K562 (cell line): ENCODE results near the gene UBE2V1. TPM values are rescaled to one million over a fixed set of nuclear protein-coding genes. Genes with fewer than 3 reads are reported as not detected.
A peak's percentile ranks its signal among the peaks of the same experiment; 100 is the strongest.

ENCODE experiments used
- ATAC-seq: fragments of 200-7000 bp; cut with Tn5 transposase; 3 replicates; pipeline ENCODE4 v1.9.1; 2020; ENCODE audit warnings: moderate library complexity
- BruUV-seq: library from RNA; stranded (reverse); fragments of 400-500 nt; replicated peaks from 2 replicates; lab custom pipeline; 2021; lab: Mats Ljungman, UMichigan
- CTCF ChIA-PET: fragments of 300-600 bp; formaldehyde crosslinking; extraction: SDS; loops from one replicate; lab custom pipeline; 2021; ENCODE audit warnings: low intra/inter-chr PET ratio; lab: Yijun Ruan, JAX
- POLR2A ChIA-PET: fragments of 300-600, 350-650 bp; sonication (Branson Sonifier 250); formaldehyde crosslinking; extraction: SDS; loops from one replicate; lab custom pipeline; 2021; ENCODE audit warnings: antibody characterized with exemption, inconsistent platforms; lab: Yijun Ruan, JAX
- DNase-seq, 4 experiments: peaks; one replicate each; pipeline versions ENCODE4 v3.0.0 to v3.0.0-alpha.2; 2011 to 2018; ENCODE audit warnings: low spot score in 3 of 4, mixed read lengths in 3 of 4; ENCODE audit errors: extremely low read depth in 1 of 4
- FAIRE-seq: peaks from 2 replicates; lab custom pipeline; 2011; peaks lifted over from hg19 to GRCh38; lab: Jason Lieb, UNC
- H2AFZ ChIP-seq: 2 replicates; pipeline ENCODE4 v1.6.0; 2011; ENCODE audit warnings: low read depth, low read length, control low read depth, inconsistent platforms
- H3K27ac ChIP-seq: fragments of 200-600 bp; 3 replicates; pipeline ENCODE4 v1.8.0; 2011; ENCODE audit warnings: low read depth, mild to moderate bottlenecking, control low read depth, inconsistent platforms, low read length, moderate library complexity, mixed read lengths; ENCODE audit errors: extremely low read depth
- H3K27me3 ChIP-seq, 2 experiments: fragments of 300-600 bp in 1 of 2; 2 replicates in 1 of 2; 3 replicates in 1 of 2; pipeline versions ENCODE4 v1.6.0 to v1.8.0; 2011; ENCODE audit warnings: inconsistent platforms in 2 of 2, low read length in 2 of 2, mild to moderate bottlenecking in 1 of 2, mixed read lengths in 1 of 2, moderate library complexity in 1 of 2; ENCODE audit not compliant: control insufficient read depth in 2 of 2, insufficient read depth in 2 of 2
- H3K36me3 ChIP-seq: fragments of 300-600 bp; 3 replicates; pipeline ENCODE4 v1.8.0; 2011; ENCODE audit warnings: mild to moderate bottlenecking, low read length, inconsistent platforms; ENCODE audit not compliant: control insufficient read depth, insufficient read depth
- H3K4me1 ChIP-seq, 2 experiments: fragments of 200-600 bp in 1 of 2; replicated peaks in 1 of 2; 2 replicates in 1 of 2; 3 replicates in 1 of 2; pipeline versions ENCODE4 v1.5.1 to v1.8.0; 2011; ENCODE audit warnings: inconsistent platforms in 2 of 2, low read length in 2 of 2, mild to moderate bottlenecking in 1 of 2, mixed read lengths in 1 of 2, moderate library complexity in 1 of 2; ENCODE audit not compliant: control insufficient read depth in 2 of 2, insufficient read depth in 2 of 2
- H3K4me2 ChIP-seq: 2 replicates; pipeline ENCODE4 v1.6.1; 2011; ENCODE audit warnings: low read length, control low read depth, inconsistent platforms, mixed read lengths; ENCODE audit not compliant: insufficient read depth
- H3K4me3 ChIP-seq: fragments of 200-600 bp; sonication (generic), shearing (Covaris generic); 2 replicates; pipeline ENCODE4 v1.5.1; 2016; ENCODE audit warnings: control low read depth, inconsistent platforms
- H3K79me2 ChIP-seq: fragments of 200-600 bp; 3 replicates; pipeline ENCODE4 v1.8.0; 2011; ENCODE audit warnings: low read length, inconsistent platforms; ENCODE audit not compliant: control insufficient read depth, insufficient read depth
- H3K9ac ChIP-seq, 2 experiments: 2 replicates each; pipeline versions ENCODE4 v1.6.0 to v1.6.1; 2011; ENCODE audit warnings: low read depth in 2 of 2, low read length in 2 of 2, control low read depth in 1 of 2, inconsistent platforms in 1 of 2, mild to moderate bottlenecking in 1 of 2, mixed read lengths in 1 of 2; ENCODE audit not compliant: insufficient read depth in 1 of 2
- H3K9me1 ChIP-seq: one replicate; pipeline ENCODE4 v1.6.0; 2011; ENCODE audit warnings: inconsistent platforms, mild to moderate bottlenecking, low read length, moderate library complexity; ENCODE audit not compliant: control insufficient read depth, insufficient read depth
- H3K9me3 ChIP-seq: replicated peaks from 2 replicates; pipeline ENCODE4 v1.5.1; 2011; ENCODE audit warnings: low read depth, low read length, inconsistent platforms; ENCODE audit not compliant: control insufficient read depth, insufficient read depth
- H4K20me1 ChIP-seq: replicated peaks from 2 replicates; pipeline ENCODE4 v1.6.1; 2011; ENCODE audit warnings: low read length, inconsistent platforms, mixed read lengths; ENCODE audit not compliant: control insufficient read depth, insufficient read depth
- EGR1 ChIP-seq: fragments of 450-650 bp; conservative IDR thresholded peaks from 2 replicates; pipeline ENCODE4 v1.6.1; 2017; ENCODE audit warnings: mild to moderate bottlenecking
- GABPB1 ChIP-seq: sonication (generic); formaldehyde crosslinking; IDR thresholded peaks from 2 replicates; pipeline ENCODE4 v1.8.0; 2022; ENCODE audit warnings: mild to moderate bottlenecking, missing genetic modification reagents
- KDM5B ChIP-seq: fragments of 200-600 bp; sonication (generic); IDR thresholded peaks from 2 replicates; pipeline ENCODE4 v1.6.1; 2012; ENCODE audit warnings: low read depth, mild to moderate bottlenecking, moderate library complexity, low read length, control low read depth, inconsistent platforms; ENCODE audit not compliant: insufficient replicate concordance
- LCOR ChIP-seq: sonication (generic); formaldehyde crosslinking; IDR thresholded peaks from 2 replicates; pipeline ENCODE4 v1.8.0; 2022; ENCODE audit warnings: mild to moderate bottlenecking, missing genetic modification reagents
- MAFG ChIP-seq: fragments of 450-650 bp; conservative IDR thresholded peaks from 2 replicates; pipeline ENCODE4 v1.6.1; 2016; ENCODE audit warnings: missing genetic modification characterization, missing compliant biosample characterization
- MEIS2 ChIP-seq: fragments of 450-650 bp; IDR thresholded peaks from 2 replicates; pipeline ENCODE4 v1.6.1; 2014; ENCODE audit warnings: mild to moderate bottlenecking; ENCODE audit not compliant: partially characterized antibody
- NELFE ChIP-seq: IDR thresholded peaks from 2 replicates; pipeline ENCODE4 v1.6.1; 2011; ENCODE audit warnings: mild to moderate bottlenecking; ENCODE audit not compliant: insufficient read depth, insufficient read length
- PHB ChIP-seq: fragments of 250-450 bp; sonication (Bioruptor Pico); IDR thresholded peaks from 2 replicates; pipeline ENCODE4 v1.5.0; 2021
- RBBP5 ChIP-seq: fragments of 200-600 bp; sonication (generic); IDR thresholded peaks from 2 replicates; pipeline ENCODE4 v1.6.1; 2012; ENCODE audit warnings: borderline replicate concordance, mild to moderate bottlenecking, low read length, control low read depth, inconsistent platforms; ENCODE audit not compliant: insufficient read depth, poor library complexity, severe bottlenecking
- STAT5B ChIP-seq: fragments of 250-450 bp; sonication (Bioruptor Pico); IDR thresholded peaks from 2 replicates; pipeline ENCODE4 v1.8.0; 2021; ENCODE audit warnings: mild to moderate bottlenecking, inconsistent platforms
- VEZF1 ChIP-seq: fragments of 200-800 bp; sonication (Bioruptor generic); IDR thresholded peaks from 2 replicates; pipeline ENCODE4 v1.6.1; 2017; ENCODE audit warnings: missing genetic modification characterization, missing compliant biosample characterization
- ZNF740 ChIP-seq, 3 experiments: fragments of 200-800 bp in 1 of 3; sonication (Bioruptor generic) in 1 of 3; sonication (generic) in 1 of 3; formaldehyde crosslinking in 1 of 3; IDR thresholded peaks; 2 replicates each; pipeline versions ENCODE4 v1.6.1 to v1.8.0; 2016 to 2022; ENCODE audit warnings: mild to moderate bottlenecking in 2 of 3, missing compliant biosample characterization in 2 of 3, missing genetic modification characterization in 2 of 3, missing genetic modification reagents in 1 of 3
- WGBS: fragments of 100-300 bp; shearing (Covaris generic); methylation state at CpG from one replicate; pipeline ENCODE4 v1.1.6; 2016; ENCODE audit warnings: low coverage, mixed read lengths; ENCODE audit not compliant: insufficient coverage; ENCODE audit errors: missing lambda C conversion rate; 5-methylcytosine and 5-hydroxymethylcytosine counted together
- in situ Hi-C: fragments of 300-500 bp; cut with MboI; formaldehyde crosslinking; loops from 4 replicates; pipeline ENCODE4 v1.15.0; 2018; ENCODE audit warnings: inconsistent platforms, mixed read lengths
- intact Hi-C: fragments of 100-400 bp; cut with micrococcal nuclease; formaldehyde crosslinking; loops from 2 replicates; pipeline ENCODE4 v1.14.2; 2022
- polyA plus RNA-seq, 8 experiments: library from polyadenylated mRNA; depleted of rRNA in 4 of 8; stranded (reverse) in 5 of 8; unstranded in 3 of 8; fragments of >200 nt; fragmentation: Nextera tagmentation in 2 of 8; fragmentation: Illumina TruSeq in 1 of 8; extraction: Ambion mirVana in 2 of 8; extraction: Trizol in 1 of 8; gene quantifications; 2 replicates each; pipeline versions ENCODE4 v1.2.1 to v1.2.3, GENCODE V29; 2011 to 2014; ENCODE audit warnings: inconsistent platforms in 1 of 8, missing spikeins in 1 of 8
- total RNA-seq, 7 experiments: library from RNA; depleted of rRNA in 6 of 7; stranded (reverse); fragments of >200 nt in 6 of 7; fragmentation: Illumina TruSeq in 2 of 7; extraction: Trizol in 2 of 7; gene quantifications; 2 replicates each; pipeline versions ENCODE4 v1.2.1 to v1.2.3, GENCODE V29; 2011 to 2021; ENCODE audit warnings: low replicate concordance in 1 of 7

Gene UBE2V1
- total and polyA plus RNA-seq, 9 of the 15 experiments (the other 6 are each of a cell fraction or from before 2014, with no cell fraction given), result 93.0 to 357 (median 119) TPM

GRCh38 chr20:50152394-50153152, 39.6 kb upstream of the UBE2V1 start:
- POLR2A ChIA-PET, result interaction anchor here (0.5 to 3.5 kb wide), 15 partner anchors 8 to 1340 kb away, joined by 3 to 22 read pairs (median 4); partner anchors contain the start of genes CEBPB and UBE2V1
- peak overlapping the region; percentile 93 for H3K4me3 ChIP-seq
- intact Hi-C loops (loop anchor here (2.0 to 5.0 kb wide), 2 partner anchors 40 to 65 kb away; partner anchors contain the start of gene UBE2V1), in situ Hi-C loops (no loop called here)
- FAIRE-seq (peak; percentile 86), DNase-seq (peak; percentile 30 to 51 (median 47)), ATAC-seq (peak; percentile 5)
- peak overlapping the region; percentile 92 for H3K27ac ChIP-seq
- H2AFZ ChIP-seq, result 0 out of 2 replicates have a peak overlapping the region, but pooled peaks have one; percentile 85
- H3K4me2 ChIP-seq, result peak overlapping the region; percentile 93
- peaks cover 37% of the 10 kb centered on the region; the same call in 2 of the 3 replicates for H3K36me3 ChIP-seq
- CTCF ChIA-PET, result interaction anchor here (0.6 to 0.9 kb wide), 2 partner anchors 18 to 819 kb away, joined by 3 to 4 read pairs; no protein-coding TSS in a partner anchor
- 2% methylated on average over 4 of the region's 4 CpGs for WGBS
- H3K9ac ChIP-seq, result peak overlapping the region; percentile 94 to 97
- no peaks in the 10 kb centered on the region for H3K9me1 ChIP-seq
- H3K9me3 ChIP-seq, result no peaks in the 10 kb centered on the region
- H3K27me3 ChIP-seq, result no peaks in the 10 kb centered on the region
- peaks cover 28 to 57% of the 10 kb centered on the region in 2 experiments for H3K4me1 ChIP-seq
- H3K79me2 ChIP-seq, result peaks cover 54% of the 10 kb centered on the region
- H4K20me1 ChIP-seq, result peaks cover 15% of the 10 kb centered on the region; the same call in 1 of the 2 replicates
- TSS peak; percentile 52 for BruUV-seq
- TF ChIP-seq KDM5B (peak; percentile 31), LCOR (peak; percentile 56; the same call in 1 of the 2 replicates), MEIS2 (no peak), ZNF740 (CRISPR knock-in tag; IDR thresholded peaks at IDR 0.05) (peak; percentile 63; the same call in 1 of the 2 replicates), ZNF740 (tag; IDR thresholded peaks at IDR 0.05) (peak in 1 of 2 experiments; percentile 61; a peak in 2 of 4 replicates), MAFG (tag) (no peak), NELFE (no peak), PHB (CRISPR knock-in tag) (no peak), VEZF1 (CRISPR knock-in tag) (0 out of 2 replicates have a peak, but pooled peaks have one; percentile 18), STAT5B (CRISPR knock-in tag) (no peak), EGR1 (0 out of 2 replicates have a peak, but pooled peaks have one; percentile 6), RBBP5 (no peak), GABPB1 (CRISPR knock-in tag) (0 out of 2 replicates have a peak, but pooled peaks have one; percentile 19)
